ENCODE results near the gene COQ10B. TPM values are rescaled to one million over a fixed set of nuclear protein-coding genes. Genes with fewer than 3 reads are reported as not detected.

The COQ10B gene
- 39.8 and 44.9 TPM in 2 replicates for total RNA-seq

DNA sequence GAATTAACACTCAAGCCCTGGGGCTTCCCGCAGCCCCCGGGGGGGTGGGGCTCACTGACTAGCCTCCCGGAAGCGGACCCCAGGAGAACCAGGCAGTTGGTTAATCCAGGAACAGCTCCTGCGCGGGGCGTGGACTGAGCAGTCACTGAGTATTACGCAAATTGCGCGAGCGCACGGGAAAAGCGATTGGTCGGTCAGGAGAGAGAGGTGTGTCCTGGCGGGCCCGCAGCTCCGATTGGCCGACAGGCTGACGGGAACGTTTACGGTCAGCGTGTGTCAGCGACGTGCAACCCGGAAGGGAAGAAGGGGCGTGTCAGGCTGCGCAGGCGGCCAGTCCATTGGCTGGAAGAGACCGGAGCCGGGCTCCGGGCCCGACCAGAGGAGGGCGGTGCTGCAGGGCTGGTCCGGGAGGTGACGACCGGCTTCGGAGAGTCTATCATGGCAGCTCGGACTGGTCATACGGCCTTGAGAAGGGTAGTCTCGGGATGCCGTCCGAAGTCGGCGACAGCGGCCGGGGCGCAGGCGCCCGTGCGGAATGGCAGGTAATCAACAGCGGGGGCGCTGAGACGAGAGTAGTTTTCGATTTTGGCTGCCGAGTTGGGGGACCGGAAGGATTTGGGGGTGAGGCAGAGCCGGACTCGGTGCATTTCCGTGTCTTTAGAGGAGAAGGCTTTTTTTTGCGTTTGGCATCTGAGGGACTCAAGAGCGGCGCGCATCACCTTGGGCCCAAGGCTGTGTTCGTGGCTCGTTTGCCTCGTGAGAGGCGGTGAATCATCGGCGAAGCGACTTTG is at the start of gene COQ10B:
Gene COQ10B, plus strand, starts transcription at position 430 of the 791 bp plus-strand sequence. Its CDS starts 9 bp downstream, at position 439.

DNA sequence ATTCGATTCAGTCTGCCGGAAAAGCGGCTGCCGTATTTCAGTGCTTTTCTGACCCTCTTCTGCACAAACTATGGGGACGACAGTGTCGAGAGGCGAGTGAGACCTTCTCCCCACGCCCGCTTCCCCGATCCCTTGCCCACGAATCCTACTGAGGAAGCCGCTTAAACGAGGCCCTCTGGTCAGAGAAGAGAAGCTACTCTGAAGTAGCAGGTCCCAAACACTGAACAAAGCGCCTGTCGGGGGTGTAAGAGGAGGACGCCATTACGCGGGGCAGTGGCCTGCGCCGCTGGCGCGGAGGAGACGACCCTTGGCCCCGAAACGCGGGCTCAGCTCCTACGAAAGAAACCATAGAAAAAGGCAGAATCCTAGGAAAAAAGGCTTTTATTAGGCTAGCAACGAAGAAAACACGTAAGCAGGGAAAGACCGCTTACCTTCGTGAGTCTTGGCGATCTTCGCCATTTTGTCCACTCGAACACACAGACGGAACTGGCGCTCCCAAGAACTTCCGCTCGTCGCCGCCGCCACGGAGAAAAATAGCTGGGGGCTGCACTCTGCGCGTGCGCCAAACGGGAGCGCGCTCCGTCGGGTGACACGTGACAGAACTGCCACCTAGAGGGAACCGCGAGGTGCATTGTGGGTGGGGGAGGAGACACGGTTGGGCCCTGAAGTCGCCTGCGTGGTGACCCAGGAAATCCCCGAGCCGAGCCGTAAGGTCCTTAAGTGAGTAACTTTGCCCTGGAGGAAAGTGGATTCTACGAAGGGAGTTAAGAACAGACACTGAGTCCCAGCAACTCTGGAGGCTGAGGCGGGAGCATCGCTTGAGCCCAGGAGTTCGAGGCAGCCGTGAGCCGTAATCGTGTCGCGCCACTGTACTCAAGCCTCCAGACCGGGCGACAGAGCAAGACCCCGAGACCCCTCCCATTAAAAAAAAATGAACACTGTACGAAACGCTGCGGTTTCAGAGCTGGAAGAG is 18.5 kb upstream of the COQ10B start, which contains the start of gene SF3B1:
Gene SF3B1, minus strand, starts transcription at position 488 of the 973 bp plus-strand sequence. Its CDS starts 29 bp downstream, at position 459.

DNA sequence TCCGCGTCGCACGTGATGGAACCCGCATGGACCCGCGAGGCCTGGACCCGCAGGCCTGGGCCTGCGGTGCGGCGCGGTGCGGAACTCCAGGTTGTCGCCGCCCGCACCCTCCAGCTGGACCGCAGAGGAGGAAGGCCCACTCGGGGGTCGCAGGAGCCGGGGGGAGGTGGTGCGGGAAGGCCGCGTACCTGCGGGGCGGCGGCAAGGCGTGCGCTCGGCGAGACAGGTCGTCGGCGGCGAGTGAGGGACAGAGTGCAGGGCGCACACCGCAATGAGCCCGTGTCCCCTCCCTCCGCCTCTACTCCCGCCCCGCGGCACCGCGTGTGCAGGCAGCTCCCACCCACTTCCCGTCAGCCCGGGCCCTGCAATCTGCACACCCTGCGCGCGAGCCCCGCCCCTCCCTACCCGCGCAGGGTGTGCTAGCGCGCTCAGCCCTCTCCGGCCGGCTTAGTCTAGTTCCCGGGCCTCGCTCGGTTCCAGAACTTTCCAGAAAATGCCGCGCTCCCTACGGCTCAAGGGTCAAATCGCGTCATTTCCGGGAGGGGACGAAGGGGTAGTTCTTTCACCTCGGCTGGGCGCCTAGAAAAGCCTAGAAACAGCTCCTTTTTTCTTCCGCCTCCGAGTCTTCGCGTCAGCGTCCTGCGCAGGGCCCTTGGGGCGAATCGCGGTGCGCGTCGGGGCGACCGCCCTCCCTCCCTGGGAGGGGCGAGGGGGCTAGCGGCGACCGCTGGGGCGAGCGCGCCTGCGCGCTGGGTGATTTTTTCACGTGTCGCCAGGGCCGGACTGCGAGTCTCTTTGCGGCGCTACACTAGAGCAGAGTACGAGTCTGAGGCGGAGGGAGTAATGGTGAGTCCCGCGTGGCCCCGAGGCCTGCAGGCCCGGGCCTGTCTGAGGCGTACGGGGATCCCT is 46.5 kb downstream of the COQ10B start, which contains the start of the genes HSPD1 and HSPE1:
Gene HSPD1, minus strand, starts transcription at position 247 of the 909 bp plus-strand sequence. CDS start 992 bp downstream, outside the sequence.
Gene HSPE1, plus strand, starts transcription at position 786 of the 909 bp plus-strand sequence. Its CDS starts 58 bp downstream, at position 844.

DNA sequence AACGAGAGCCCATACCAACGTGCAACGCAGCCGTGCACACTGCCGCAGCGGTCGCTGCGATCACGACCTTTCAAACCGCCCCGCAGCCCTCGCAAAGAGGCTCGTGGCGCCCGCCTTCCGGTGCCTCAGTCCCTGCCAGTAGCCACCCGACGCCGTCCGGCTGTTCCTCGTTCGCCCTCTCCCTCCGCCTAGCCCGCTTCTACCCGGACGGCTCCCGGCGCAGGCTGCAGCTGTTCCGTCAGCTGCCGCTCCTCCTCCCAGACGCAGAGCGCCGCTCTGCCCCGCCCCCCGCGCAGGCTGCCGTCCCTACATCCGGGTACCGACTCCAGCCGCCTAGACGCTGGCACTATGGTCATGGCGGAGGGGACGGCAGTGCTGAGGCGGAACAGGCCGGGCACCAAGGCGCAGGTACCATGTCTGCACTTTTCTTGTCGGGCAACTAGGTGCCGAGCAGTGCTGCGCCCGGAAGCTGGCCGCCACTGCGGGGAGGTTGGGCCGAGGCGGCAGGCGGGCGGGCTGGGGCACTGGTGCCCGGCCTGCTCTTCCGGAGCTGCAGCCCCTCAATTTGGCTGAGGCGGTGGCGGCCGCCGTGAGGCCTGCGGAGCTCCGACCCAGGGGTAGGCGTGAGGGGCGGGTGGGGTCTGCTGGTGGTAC is 62.5 kb downstream of the COQ10B start, which contains the start of gene MOB4:
Gene MOB4, plus strand, starts transcription at position 328 of the 654 bp plus-strand sequence. Its CDS starts 21 bp downstream, at position 349.

Other genes starting within 250 kb of the COQ10B start
- 4.9 and 6.0 TPM in 2 replicates for gene ANKRD44, start 142.8 kb upstream of the COQ10B start, total RNA-seq
- gene SF3B1, start 18.5 kb upstream of the COQ10B start, total RNA-seq = 163 and 188 TPM in 2 replicates
- 182 and 183 TPM in 2 replicates for gene HSPD1, start 46.3 kb downstream of the COQ10B start, total RNA-seq
- 83.3 and 114 TPM in 2 replicates for gene HSPE1, start 46.8 kb downstream of the COQ10B start, total RNA-seq
- gene MOB4, start 62.5 kb downstream of the COQ10B start, total RNA-seq = 23.3 and 23.6 TPM in 2 replicates
- gene RFTN2, start 222.0 kb downstream of the COQ10B start, total RNA-seq = 6.9 and 10.5 TPM in 2 replicates

All from smooth muscle cell of bladder (primary cell).